Activated CD4-positive, CD25-positive, alpha-beta regulatory T cell treated with anti-CD3 and anti-CD28 coated beads, Interleukin-2, amount 50 U/mL, for 16 hours (primary cell): ENCODE results near the gene TSC22D2.

Experiments used
- DNase-seq: peaks from one replicate; pipeline ENCODE4 v3.0.0-alpha.2; 2020; ENCODE audit warnings: low read depth, low spot score

TSC22D2 gene

DNA sequence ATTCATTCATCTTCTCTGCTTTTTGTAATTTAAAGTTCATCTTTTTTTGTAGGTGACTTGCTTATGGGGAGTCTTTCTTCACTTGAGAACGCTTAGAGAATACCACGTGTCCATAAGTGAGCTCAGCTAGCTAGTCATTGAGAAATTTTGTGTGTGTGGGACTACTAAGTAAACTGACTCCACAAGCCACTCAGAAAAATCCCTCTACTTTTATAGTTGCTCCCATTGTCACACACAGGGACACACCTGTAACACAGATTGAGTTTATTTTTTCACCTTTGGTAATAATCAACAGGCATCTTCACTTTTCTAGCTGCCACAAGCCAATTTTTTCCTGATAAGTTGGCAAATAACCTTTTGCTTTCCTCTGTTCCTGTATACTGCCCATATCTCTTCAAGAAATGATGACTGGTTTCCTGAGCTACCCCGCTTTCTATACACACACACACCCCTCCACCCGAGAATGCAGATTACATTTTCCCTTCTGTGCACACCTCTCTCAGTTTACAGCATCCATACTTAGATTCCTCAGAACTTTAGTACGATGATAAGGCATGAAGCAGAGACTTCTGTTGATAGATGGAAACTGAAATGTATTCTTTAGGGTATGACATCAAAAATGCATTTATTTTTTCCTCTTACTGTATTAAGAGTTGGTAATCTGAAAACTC lies 4.6 kb downstream of the TSC22D2 start:
- DNase-seq = no peak

DNA sequence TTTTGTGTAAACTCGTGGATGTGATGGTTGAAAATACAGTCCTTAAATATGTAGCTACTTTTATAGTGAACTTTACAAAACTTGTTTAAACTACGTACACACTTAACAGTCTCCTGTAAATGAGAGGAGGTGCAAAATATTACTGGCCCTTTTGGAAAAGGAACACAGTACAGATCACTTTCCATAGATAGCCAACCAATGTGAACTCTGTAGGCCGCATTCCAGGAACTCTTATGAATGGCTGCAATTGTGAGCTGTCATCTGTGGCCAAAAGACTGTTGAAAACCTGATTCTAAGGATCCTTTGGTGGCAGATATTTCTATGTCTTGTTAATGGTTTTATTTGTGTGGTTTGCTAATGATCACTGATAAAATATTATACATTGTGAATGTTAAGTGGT lies 6.2 kb downstream of the TSC22D2 start:
- no peak for DNase-seq

DNA sequence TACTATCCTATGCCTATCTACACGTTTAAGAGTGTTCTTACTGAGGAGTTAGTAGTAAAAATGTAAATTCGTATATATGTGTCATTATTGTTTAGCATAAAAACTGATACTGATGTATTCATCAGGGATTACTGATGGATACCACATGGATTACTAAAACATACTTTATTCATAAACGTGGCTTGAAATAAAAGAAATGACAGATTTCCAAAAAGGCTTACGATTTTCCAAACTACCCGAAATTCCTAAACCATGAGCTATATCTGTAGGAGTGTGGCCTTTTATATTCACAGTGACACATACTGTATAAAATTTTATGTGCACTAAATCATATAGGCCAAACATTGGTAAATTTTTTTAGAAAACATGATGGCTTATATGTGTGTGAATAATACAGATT lies 6.9 kb downstream of the TSC22D2 start:
- no peak for DNase-seq

DNA sequence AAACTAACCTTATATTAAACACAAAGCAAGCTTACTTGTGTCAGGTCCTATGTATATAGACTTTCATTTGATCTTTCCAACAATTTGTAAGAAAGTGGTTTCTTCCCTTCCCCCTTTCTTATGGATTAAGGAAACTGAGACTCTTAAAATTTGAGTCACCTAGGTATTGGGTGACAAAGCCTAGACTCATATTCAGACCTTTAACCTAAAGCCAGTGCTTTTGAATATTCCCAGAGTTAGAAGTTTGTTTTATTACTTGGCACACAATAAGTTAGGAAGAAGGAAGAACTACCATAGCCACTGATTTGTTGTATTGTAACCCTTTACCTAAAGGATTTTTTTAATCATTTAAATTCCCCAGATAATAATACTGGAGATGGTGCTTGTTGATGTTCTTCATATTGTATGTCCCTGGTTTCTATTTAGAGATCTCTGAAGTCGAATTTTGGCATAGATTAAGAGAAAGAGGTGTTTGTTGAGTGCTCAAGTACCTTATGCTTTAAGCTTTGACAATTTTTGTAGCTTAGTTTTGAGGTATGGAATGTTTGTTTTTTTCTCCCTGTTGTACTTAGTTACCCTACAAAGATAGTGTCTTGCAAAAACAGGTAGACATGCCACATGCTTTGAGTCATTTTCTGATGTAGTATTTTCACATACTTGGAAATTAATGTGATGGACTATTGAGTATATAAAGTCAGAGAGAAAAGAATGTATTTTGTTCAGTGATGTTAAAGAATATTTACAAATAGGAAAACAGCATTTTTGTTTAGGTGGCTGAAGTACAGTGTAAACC lies 11.2 kb downstream of the TSC22D2 start:
- DNase-seq = no peak

DNA sequence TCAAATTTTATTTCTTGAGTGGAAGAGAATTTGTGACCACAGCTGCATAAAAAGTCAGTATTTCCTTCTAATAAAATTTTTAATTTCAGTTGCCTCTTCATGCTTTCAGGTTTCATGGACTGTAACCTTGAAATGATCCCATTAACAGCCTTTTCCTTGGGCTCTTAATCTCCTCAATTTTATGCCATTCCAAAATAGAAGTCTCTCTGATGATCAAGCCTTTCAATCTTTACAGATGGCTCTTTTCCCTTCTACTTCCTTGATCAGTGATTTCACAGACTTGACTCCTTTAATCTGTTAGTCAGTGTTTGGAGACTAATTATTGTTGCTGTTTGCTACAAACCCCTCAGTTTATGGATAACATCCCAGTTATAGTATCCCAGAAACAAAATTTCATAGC lies 11.9 kb downstream of the TSC22D2 start:
- no peak for DNase-seq

DNA sequence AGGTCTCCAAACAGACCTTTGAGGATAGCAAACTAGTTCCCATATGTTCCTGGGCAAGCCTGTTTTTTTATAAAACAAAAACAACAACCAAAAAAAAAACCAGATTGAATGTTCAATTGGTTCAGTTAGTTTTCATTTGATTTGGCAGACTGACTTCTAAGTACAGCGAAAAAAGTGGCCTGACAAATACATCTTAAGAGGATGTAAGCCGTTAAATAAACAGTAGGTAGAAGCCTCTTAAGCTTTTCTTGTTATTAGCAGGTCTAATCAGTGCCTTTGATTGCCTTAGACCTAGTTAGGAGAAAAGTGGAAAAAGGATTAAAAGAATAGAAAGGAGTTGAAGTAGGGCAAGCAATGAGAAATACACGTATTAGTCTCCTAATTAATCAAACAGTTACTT lies 13.2 kb downstream of the TSC22D2 start:
- no peak for DNase-seq

DNA sequence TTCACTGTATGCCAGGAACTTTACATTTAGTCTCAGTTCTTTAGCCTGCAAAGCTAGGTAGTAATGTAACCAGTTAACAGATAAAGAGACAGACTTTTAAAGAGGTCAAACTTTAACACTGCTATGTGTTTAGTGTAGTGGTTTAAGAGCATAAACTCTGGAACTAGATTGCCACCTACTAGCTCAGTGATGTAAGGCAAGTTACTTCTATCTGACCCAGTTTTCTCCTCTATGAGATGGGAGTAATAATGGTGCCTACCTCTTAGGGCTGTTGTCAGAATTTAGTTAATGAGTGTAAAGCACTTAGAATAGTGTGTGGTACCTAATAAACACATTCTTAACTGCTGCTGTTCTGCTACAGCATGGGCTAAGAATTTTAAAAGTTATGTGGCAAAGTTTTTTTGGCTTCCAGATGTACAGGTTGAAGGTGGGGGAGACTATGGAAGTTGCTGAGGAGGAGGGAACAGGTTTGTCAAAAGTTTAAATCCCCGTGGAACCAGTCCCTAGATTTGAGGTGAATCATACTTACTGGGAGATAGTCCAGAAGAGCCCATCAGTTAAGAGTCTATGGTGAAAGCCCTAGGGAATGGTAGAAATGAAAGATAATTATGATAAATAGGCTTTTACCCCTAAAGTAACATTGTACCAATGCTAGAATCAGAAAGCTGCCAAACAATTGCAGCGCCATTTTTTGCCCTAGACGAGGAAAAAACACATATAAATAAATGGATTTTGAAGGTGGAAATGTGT lies 13.9 kb downstream of the TSC22D2 start:
- DNase-seq = no peak

DNA sequence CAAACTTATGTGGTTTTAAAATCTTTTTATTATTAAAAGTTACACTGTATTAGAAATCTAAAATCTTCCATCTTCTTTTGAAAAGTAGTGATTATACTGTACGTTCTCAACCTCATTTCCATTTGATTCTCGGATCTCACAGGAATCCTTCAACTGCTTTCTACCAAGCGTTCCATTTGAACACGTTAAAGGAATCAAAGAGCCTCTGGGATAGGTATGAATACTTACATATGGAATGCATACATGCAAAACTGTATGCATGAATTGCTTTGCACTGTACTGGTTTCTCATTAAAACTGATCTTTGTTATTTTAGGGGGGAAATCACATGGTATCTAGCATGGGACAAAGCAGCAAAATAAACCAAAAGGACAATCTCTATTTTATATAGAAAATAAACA lies 14.8 kb downstream of the TSC22D2 start:
- no peak for DNase-seq

DNA sequence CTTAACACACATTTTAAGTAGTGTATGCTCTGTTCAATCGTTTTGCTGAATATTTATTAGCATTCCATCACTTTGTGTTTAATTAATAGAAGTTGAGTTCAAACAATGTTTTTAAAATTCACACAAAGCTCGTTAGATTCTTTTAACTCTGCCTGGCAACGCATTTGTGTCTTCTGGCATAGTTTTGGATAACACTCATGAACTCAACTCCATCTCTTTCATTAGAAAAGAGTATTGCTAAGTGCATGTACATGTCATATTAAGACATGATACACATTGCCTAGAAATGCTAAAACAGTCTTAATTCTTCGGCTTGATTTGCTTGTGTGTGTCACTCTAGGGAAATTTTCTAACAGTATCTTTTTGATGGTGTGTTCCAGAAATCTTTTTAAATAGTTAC lies 15.7 kb downstream of the TSC22D2 start:
- DNase-seq = no peak

DNA sequence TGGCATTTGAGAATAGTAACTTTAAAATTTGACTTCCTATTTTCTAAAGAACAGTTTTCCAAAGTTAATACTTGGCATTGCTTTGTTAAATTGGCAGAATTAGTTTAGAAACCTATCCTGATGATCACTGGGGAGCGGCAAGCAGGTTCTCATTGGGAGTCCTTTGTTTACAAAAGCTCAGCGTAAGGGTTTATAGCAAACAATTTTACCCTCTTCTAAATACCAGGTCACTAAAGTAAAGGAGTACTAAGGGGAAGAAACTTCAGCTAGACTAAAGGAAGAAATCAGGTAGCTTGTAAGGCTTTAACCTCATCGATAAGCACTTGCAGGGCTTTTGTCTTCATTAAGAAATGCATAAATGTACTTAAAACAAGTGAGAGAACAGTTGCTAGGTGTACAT lies 18.2 kb downstream of the TSC22D2 start:
- DNase-seq = no peak

DNA sequence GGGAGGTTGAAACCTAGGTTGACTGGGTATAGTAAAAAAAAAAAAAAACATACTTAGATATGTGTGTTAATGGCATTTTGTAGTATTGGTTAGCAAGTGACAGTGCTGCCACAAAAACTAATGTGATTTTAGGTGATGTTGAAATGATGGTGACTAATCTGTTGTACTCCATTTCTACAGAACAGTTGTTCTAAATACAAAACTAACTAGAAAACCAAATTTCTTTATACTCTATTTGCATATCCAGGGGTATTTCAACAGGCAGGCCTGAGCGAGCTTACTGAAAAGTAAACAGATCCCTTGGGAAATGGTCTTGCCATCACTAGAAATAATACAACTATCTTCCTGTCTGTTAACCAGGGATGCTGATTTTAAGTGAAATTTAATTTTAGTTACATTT lies 20.5 kb downstream of the TSC22D2 start:
- no peak for DNase-seq

DNA sequence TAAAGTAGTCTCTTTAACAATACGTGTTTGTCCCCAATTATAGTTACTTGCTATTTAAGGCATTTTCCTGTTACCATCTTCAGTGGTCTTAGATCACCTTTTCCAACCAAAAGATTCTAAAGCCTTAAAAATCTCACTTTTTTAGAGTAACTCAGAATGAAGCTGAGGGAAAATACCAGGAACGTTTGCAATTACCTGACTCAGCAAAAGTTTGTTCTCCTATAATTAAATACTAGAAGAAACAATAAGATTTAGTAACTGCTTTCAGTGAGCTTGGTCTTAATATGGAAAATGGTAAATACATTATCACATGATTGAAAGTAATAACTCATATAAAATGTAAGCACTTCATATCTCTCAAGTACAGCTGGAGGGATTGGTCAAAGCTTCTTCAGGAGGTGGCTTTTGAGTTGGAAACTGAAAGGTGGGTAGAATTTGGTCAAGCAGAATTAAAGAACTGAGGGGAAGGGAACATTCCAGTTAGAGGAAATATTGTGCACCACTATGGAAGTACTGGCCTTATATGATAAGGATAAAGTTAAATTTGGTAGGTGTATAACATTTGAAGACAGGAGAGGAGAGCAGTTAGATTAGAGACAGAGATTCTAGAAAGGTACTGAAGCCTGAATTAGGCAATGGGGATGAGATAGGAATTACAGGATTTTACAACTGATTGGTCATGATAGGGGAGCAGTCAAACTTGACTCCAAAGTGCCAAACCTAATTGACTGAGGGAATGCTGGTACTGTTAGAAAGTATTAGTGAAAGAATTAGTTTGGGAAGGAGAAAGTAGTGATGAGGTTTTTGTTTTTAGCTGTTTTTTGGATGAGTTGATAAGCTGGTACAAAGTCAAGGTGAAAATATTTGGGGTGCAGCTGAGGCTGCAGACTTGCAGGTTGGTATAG lies 21.9 kb downstream of the TSC22D2 start:
- DNase-seq = no peak

DNA sequence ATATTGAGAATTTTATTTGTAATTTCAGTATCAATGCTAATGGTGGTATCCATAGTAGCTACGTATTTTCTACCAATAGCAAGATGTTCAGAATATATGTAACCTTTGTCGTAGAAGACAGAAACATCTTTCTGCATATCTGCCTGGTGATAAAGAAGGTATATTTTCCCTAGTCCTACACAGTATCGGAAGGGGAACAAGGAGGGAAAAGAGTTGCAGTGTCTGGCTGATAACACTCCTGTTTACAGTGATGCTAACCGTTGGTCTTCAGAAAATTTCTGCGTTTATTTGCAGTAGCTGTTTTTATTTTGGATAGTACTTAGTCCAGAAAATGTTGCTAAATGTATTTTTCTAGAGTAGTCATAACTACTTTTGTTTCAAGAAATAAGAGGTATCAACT lies 25.2 kb downstream of the TSC22D2 start:
- no peak for DNase-seq

DNA sequence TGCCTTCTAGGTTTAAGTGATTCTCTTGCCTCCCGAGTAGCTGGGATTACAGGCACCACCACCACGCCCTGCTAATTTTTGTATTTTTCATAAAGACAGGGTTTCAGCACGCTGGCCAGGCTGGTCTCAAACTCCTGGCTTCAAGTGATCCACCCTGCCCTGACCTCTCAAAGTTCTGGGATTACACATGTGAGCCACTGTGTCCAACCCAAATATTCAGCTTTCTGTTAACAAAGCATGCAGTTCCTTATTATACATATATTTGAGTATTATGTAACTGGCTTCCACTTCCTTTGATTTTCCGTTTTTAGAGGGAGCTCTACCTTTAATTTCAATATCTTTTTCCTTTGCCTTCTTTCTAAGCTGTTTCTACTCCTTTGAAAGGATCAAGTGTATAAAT lies 26.1 kb downstream of the TSC22D2 start:
- no peak for DNase-seq

DNA sequence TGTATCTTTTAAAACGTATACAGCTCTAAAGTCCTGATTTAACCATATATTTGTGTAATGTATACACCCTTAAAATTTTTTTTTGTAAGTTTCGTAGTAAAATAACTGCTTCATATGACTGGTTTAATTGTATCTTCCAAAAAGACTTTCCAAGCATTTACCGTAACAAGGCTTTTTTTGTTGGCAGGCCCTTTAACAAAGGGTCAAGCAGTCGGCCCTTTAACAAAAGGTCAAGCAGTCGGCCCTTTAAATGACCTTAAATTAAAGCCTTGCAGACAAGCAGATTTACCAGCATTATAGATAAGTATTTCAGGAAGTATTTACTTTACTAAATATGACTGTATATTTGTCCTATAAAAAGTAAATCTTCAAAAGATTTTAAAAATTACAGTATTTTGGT lies 28.1 kb downstream of the TSC22D2 start:
- DNase-seq = no peak

DNA sequence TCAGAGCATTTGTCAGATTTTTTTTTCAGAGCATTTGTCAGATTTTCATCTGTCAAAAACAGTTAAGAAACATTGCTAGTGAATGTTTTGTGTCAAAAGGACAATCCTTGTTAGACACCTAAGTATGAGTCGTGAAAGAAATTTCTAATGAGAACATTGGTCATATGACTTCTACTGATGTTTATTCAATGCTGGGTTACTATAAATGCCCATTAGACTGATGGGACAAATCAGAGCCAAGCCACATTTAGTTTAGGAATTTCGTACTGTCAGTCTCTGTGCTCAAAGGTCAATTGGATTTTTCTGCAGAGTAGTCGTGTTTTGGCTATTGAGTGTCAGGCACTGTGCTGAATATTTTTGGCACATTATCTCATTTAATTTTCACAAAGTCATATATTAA lies 31.6 kb downstream of the TSC22D2 start:
- DNase-seq = no peak

DNA sequence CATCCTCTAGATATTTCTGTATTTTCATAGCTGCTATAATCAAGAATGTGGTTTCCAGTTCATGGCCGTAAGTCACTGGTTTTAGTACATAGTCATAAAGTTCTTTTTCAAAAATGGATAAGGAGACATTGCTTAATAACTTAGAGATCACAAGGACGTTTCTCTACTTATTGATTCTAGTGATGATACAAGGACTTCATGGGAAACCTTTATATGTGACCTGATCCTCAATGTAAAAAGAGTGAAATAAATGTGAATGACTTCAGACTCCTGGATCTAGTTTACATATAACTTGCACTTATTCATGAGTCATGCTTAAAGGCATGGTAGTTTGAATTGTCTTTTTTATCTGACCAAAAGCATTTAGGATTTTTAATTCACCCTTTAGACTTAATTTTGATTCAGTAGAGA lies 35.2 kb downstream of the TSC22D2 start:
- no peak for DNase-seq

DNA sequence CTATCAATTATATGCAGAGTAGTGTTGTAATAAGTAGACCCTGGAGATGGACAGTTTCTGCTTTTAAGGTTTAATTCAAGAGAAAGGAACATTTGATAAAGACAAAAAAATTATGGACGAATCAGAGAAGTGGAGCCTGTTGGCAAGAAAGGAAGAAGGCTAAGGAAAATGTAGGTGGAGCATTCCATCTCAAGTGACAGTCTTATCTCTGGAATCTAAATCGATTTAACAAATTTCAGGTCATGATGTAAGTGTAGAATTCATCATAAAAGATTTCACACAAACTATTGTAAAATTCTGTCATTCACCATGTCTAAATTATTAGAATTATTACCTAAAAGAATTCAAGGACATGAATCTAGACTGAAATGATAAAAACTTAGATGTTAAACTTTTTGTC lies 36.3 kb downstream of the TSC22D2 start:
- DNase-seq = no peak

DNA sequence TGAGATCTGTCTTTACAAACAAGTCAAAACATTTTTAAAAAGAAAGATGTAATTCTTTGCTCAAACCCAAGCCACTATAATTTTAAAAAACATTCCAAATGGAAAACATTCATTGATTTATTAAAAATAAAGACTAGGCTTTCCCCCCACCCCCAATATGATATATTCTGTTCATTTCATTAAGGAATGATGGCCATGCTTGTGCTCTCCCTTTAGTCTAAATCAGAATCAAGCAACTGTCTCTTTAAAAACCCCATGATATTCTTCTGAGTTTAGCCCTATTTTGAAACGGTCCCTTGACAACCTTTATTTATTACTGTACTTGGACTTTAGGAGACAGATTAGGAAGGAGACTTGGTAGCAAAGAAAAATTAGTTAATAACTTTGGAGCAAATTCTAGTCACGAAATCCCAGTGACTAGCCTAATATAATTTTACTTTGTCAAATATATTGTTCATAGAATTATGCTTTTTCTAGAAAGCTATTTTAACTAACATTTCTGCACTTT lies 38.4 kb downstream of the TSC22D2 start:
- DNase-seq = no peak

DNA sequence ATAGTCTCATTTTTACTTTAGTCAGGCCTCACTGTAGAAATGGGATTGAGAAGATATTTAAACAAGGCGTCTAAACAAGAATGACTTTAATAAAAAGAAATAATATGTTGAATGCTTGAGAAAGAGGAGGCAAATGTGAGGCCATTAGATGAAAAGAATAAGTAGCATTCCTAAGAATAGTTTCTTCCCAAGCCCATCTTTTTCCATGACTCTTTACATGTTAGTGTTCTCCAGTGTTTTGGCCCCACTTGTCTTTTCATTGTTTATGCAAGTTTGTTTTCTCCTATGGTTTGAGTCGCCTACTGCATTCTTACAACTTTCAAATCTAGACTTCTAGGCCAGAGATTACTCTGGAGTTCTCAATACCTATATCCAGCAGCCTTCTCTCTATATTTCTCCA lies 39.0 kb downstream of the TSC22D2 start:
- no peak for DNase-seq

DNA sequence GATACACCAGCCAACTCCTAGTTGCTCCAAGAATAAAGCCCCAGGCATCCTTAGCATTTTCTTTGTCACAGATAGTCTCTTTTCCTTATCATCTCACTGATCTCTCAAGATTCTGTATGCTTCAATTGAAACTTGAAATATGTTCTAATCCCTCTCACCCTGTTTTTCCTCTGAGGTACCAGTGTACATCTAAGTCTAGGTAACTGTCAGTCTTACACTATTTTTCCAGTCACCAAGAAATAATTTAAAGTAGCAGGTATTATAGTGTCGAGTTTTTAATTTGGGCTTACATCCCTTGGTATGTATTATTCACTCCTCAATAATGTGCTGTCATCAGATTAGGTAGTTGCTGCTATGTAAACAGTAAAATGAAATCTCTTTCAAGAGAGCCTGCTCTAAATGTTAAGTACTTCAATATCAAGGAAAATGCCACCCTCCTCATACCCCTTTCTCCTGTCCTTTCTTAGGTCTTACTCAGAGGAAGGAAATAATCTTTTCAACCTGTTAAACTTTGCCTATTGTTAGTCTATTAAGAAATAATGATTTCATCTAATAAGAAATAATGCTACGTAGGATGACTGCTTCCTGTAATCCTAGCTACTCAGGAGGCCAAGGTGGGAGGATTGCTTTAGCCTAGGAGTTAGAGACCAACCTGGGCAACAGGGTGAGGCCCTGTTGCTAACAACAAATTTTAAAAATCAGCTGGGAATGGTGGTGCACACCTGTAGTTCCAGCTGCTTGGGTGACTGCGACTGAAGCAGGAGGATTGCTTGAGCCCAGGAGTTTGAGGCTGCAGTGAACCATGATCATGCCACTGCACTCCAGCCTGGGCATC lies 39.8 kb downstream of the TSC22D2 start:
- DNase-seq = no peak
